KOPT-K1 (cell line): ENCODE measurements around the gene CD247.

Experiments used
- H3K27ac ChIP-seq: fragments of 200-600 bp; sonication (generic); 2 replicates; pipeline ENCODE4 v1.5.1; 2016; ENCODE audit warnings: antibody characterized with exemption, mild to moderate bottlenecking, low read depth, low read length; ENCODE audit not compliant: poor library complexity, severe bottlenecking
- H3K36me3 ChIP-seq: fragments of 200-600 bp; sonication (generic); 2 replicates; pipeline ENCODE4 v1.5.1; 2017; ENCODE audit warnings: antibody characterized with exemption, mild to moderate bottlenecking, low read length, moderate library complexity; ENCODE audit not compliant: insufficient read depth
- H3K9me3 ChIP-seq: fragments of 200-600 bp; sonication (generic); 2 replicates; pipeline ENCODE4 v1.5.1; 2017; ENCODE audit warnings: antibody characterized with exemption, low read length, mild to moderate bottlenecking; ENCODE audit not compliant: insufficient read depth, poor library complexity, severe bottlenecking

CD247 gene

DNA sequence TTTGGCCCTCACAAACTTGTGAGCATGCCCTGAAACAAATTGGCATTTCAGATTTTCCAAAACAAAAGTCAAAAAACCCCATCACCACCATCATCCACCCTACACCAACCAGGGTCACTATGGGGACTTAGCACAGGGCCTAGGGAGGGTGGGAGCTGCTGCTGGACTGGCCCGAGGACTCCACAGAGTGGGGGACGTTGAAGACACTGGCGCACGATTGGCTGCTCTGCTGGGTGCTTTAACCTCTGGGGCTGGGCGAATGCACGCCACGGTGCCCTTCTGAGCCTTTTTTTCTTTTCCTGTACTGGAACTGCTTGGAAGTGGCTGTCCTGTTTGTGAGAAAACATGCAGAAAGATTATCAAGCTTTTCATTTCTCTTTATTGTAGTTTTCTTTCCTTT is 92.8 kb downstream of the CD247 start:
- H3K9me3 ChIP-seq: no peaks in the 10 kb centered on the region
- no peak overlapping the region for H3K27ac ChIP-seq
- H3K36me3 ChIP-seq: peaks cover 12% of the 10 kb centered on the region

DNA sequence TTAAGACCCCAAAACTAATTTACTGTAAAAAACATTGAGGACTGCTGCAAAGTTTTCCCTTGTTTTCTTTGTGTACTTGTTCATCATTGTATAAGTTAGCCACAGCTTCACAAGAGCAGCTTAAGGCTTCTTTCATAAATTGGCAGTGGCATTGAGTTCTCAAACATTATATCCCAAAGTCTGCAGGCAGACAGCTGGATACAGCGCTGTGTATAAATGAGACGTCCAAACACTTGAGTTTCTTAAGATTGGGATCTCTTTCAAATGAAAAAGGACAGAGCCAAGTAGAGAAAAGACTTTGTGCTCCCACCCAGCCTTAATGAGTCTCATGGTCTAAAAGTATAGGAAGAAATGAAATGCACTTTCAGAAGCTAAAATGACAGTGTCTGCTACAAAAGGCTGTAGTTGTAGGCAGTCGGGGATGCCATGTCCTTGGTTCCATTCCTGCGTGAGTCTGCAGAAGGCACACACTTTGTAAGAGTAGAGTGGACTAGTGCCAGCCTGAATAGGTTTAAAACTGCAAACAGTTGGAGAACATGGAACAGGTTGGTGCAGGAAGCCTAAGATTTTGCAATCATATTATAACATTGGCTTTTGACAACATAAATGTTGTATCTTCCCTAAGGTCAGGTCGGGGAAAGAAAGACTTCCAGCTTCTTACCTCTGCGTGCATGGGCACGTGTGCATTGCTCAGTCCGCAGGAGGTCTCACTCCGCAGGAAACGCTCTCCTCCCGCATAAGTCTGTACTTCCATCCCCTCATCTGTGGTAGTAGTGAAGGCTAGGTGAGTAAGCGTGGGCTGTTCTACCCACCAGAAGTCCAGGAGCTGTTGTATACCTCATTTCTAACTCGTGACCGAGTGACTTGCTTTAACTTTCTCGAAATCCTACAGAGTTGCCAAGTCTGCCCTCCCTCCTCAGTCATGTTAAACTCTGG is 94.4 kb downstream of the CD247 start:
- Histone ChIP-seq H3K36me3 (no peaks in the 10 kb centered on the region; the same call in 1 of the 2 replicates), H3K9me3 (no peaks in the 10 kb centered on the region), H3K27ac (no peak overlapping the region)

DNA sequence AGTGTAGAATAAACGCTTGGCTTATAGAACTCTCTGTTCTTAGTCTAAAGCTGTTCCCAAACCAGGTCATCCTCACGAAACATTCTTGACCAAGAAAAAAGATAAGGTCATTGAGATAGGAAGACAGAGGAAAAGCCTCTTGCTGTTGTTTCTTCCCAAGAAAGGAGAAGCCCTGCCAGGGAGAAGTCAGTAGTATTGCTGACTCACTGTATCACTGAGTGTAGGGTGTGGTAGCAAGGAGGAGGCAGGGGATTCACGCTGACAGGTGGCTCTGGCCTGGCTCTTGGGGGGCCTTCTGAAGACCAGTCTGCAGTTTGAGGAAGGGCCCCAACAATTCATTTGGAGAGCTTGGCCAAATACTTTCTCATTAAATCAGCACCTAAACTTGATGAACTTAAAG is 97.8 kb downstream of the CD247 start:
- Histone ChIP-seq H3K27ac (no peak overlapping the region), H3K9me3 (no peaks in the 10 kb centered on the region), H3K36me3 (peaks cover 9% of the 10 kb centered on the region)

DNA sequence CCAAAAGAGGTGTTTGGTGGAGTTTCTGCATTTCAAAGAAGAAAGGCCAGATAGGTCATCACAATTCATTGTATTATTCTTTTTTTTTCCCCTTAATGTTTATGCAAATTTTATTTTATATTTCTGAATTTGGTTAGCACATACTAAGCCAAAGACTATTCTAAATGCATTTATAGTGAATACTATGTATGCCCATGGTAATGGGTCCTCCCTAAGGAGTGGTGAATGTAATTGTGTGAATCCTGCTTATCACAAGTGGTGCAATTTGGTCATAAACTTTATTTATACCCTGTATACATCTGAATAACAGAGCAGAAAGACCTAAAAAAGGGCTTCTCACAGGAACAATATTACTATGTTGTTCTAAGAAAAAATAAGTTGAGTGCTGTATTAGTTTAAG is 99.1 kb downstream of the CD247 start:
- Histone ChIP-seq H3K27ac (no peak overlapping the region), H3K36me3 (peaks cover 13% of the 10 kb centered on the region), H3K9me3 (no peaks in the 10 kb centered on the region)

DNA sequence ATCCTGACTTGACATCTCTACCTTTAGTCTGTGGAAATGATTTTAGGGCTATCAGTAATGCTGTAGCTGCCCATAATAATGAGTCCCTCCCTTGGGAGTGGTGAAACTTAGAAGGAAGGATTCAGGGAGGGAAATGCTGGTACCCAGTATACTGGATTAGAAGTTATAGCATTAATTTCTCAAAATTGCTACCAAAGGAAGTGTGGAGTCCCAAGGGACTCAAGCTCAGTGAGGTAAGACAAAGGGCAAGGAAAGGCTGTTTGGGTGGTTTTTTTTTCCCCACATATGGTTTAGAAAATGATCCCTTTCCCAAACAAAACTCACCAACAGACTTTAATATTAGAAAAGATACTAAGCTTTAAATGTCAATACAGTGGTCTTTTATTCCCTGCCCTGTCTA is 99.9 kb downstream of the CD247 start:
- Histone ChIP-seq H3K9me3 (no peaks in the 10 kb centered on the region), H3K27ac (no peak overlapping the region), H3K36me3 (peaks cover 17% of the 10 kb centered on the region)

DNA sequence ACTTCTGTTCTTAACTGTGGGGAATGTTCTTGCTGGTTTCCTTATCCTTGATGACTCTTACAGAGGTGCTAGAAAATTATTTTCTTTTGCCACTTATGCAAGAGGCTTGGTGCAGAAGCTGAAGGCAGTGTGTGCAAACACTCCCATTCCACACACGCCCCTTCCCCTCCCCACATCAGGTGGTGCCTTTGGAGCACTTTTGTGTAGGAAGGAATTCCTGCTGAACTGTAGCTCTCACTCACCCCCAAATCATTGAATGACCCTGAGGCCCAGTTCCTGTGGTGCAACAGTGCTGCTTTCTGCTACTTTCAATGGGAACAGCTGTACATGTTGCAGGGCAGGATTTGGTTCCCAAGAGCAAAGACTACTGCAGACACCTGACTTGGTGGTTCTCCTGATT is 101.8 kb downstream of the CD247 start:
- H3K36me3 ChIP-seq: peaks cover 36% of the 10 kb centered on the region
- H3K27ac ChIP-seq: no peak overlapping the region
- no peaks in the 10 kb centered on the region for H3K9me3 ChIP-seq

DNA sequence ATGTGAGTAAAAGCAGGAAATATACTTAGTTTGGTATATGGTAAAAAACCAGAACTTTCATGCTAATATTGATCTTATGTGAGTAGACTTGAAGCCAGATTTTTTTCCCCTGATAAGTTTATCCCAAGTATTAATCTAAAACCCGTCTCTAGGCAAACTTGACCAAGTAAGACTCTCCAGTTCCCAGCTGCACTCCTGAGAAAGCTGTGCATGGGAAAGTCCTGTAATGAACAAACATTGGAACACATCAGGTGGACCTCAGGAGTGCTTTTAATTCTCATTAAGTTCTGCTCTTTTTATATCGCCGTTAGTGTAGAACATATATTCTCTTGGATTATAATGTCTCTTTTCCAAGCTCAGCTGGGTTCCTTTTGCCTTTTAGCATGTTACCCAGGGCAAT is 105.0 kb downstream of the CD247 start:
- no peak overlapping the region for H3K27ac ChIP-seq
- H3K9me3 ChIP-seq: no peaks in the 10 kb centered on the region
- H3K36me3 ChIP-seq: peaks cover 36% of the 10 kb centered on the region

DNA sequence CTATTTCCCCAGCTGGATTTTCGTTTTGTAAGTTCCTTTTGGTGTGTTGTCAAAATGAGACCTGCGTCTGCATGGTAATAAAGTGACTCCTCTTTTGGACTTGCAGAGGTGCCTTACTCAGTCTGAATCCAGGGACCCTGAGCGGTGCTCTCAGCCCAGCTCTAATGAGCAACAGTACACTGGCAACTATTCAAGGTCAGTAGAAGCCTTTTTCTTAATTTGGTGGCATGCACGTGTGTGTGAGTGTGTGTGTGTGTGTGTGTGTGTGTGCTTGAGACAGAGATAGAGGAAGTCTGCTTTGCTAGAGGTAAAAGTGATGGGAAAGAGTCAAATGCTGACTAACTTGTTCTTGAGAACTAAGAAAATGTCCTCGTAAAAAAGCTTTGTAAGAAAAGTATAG is 105.4 kb downstream of the CD247 start:
- peaks cover 36% of the 10 kb centered on the region for H3K36me3 ChIP-seq
- H3K9me3 ChIP-seq: no peaks in the 10 kb centered on the region
- H3K27ac ChIP-seq: no peak overlapping the region

DNA sequence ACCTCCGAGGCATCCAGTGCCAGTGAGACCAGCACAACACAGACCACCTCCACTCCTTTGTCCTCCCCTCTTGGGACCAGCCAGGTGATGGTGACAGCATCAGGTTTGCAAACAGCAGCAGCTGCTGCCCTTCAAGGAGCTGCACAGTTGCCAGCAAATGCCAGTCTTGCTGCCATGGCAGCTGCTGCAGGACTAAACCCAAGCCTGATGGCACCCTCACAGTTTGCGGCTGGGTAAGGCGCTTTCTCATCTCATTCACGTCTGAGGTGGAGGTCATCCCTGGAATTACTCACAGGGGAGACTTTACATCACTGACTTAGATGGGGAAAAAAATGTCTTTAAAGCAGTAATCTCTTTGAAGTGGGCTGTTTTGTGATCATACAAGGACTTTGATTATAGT is 106.3 kb downstream of the CD247 start:
- H3K27ac ChIP-seq: no peak overlapping the region
- H3K36me3 ChIP-seq: peaks cover 36% of the 10 kb centered on the region
- H3K9me3 ChIP-seq: no peaks in the 10 kb centered on the region

DNA sequence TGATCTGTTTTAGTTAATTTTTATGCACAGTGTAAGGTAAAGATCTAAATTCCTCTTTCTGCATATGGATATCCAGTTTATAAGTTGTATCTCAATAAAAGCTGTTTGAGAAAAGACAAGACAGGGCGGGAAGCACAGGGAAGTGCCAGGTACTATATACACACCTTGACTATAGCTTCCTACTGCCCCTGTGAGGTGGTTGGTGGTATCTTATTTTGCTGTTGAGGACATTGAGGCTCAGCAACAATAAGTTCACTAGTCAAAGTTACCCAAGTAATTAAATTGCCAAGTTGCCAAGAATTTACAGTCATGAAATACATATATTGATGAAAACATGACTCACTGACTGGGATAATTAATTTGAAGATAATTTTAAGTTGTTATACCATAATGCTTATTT is 109.1 kb downstream of the CD247 start:
- Histone ChIP-seq H3K9me3 (no peaks in the 10 kb centered on the region), H3K36me3 (peaks cover 35% of the 10 kb centered on the region), H3K27ac (no peak overlapping the region)

DNA sequence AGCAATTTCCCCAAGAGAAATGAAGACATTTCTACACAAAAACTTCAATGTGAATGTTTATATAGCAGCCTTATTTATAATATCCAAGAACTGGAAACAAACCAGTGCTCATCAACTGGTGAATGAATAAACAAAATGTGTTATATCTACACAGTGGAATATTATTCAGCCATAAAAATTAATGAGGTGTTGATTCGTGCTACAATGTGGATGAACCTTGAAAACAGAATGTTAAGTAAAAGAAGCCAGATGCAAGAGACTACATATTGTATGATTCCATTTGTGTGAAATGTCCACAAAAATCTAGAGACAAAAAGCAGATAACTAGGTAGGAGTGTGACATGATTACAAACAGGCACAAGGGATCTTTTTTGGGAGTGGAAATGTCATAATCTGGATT is 110.0 kb downstream of the CD247 start:
- Histone ChIP-seq H3K27ac (no peak overlapping the region), H3K36me3 (peaks cover 32% of the 10 kb centered on the region), H3K9me3 (no peaks in the 10 kb centered on the region)

DNA sequence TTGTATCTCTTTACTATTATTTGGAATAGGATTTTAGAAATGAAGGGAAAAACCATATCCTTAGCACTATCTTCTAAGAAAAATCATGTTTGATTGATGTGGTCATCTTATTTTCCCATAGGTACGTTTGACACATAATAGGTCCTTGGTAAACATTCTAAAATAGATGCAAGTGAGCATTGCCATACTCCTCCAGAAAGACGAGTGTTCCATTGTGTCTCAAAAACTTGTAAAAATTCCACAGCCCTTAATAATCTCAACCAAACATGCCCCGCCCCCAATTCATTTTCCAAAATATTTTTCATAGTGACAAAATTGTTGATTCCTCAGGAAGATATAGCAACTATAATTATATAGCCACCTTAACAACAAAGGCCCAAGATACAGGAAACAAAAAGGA is 113.4 kb downstream of the CD247 start:
- Histone ChIP-seq H3K9me3 (no peaks in the 10 kb centered on the region), H3K36me3 (peaks cover 35% of the 10 kb centered on the region), H3K27ac (no peak overlapping the region)

DNA sequence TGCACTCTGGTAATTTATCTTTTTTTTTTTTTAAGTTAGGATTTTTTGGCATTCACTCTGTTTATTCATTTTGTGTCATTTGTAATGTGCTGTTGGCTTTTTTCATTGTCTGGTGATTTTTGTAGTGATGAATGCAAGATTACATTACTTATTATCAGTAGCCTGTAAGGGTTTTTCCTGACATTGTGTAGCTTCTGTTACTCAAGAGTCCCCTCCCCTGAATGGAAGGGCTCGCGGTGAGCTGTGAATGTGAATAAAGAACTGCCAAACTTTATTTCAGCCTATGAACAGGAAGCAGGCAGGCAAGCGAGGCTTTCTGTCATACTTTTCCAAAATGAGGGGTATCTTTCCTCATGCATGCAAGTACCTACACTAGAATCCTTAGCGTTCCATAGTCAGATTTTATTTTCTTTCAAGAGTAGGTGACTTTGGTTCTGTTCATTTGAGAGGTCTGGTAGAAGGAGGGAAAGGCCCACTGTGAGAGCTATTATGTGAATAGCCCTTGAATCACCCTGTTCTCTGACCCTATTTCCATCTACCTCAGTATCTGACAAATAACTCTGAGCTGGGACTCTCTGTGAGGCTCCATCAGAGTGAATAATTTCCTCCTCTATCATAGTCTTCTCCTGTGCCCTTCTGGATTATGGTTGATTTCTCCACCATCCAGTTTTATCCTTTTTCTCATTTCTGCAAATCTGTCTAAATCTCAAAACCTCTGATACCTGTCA is 114.0 kb downstream of the CD247 start:
- H3K36me3 ChIP-seq: peaks cover 35% of the 10 kb centered on the region

DNA sequence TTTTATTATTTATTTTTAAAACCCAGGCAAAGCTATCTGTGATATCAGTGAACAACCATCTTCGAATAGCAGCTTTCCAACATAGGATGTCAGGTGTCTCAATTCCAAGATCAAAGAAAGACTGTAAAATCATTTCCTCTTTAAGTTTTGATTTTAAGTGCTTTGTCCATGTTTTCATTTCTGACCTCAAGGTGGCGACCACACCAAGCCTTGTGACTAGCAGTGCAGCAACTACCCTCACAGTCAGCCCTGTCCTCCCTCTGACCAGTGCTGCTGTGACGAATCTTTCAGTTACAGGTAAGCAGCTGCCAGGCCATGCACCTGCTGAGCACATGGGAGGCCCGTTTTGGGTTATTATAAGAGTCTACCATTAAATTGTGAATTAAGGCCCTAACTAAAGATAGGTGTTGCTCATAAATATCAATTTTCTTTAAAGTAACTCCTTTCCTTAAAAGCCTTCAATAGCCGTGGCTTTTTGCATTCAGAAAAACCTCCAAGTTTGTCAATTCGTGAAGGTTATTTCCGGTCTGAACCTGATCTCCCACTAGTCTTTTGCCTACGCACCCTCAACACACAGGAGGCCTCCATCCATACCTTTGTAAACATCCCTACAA is 117.0 kb downstream of the CD247 start:
- H3K9me3 ChIP-seq: no peaks in the 10 kb centered on the region
- H3K27ac ChIP-seq: no peak overlapping the region
- peaks cover 59% of the 10 kb centered on the region for H3K36me3 ChIP-seq

More for the DNA sequence above, 114.0 kb downstream of the CD247 start:
- H3K9me3 ChIP-seq: no peaks in the 10 kb centered on the region
- no peak overlapping the region for H3K27ac ChIP-seq

DNA sequence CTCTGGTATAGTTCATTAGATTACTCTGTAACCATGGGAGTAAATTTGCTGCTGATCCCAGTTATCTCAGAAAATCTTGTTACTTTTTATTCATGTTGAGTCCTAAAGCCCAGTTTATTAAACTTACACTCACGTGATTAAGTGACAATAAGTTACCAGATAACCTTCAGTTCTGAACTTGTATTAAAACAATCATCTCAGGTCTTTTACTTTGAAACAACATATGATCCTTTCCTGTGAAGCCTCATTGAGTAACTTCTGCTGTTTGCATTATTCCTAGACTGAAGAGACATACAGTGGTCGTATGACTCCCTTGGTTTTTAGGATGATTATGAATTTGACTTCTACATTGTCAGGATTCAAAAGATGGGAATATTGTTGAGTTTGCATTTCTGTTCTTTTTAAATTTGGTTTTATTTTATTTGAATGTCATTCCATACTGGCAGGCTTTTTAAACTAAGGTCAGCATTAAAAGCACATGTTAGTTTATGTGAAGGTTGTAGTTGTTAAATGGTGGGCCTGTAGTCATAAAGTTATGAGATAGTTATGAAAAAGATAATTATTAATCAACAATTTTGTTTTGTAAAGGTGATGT is 117.9 kb downstream of the CD247 start:
- peaks cover 56% of the 10 kb centered on the region for H3K36me3 ChIP-seq
- no peak overlapping the region for H3K27ac ChIP-seq
- H3K9me3 ChIP-seq: no peaks in the 10 kb centered on the region
